IMR-90 (cell line): ENCODE results near the gene ADAMTS13. TPM values are rescaled to one million over a fixed set of nuclear protein-coding genes. Genes with fewer than 3 reads are reported as not detected.

ENCODE experiments used
- ATAC-seq: fragments of 200-7000 bp; cut with Tn5 transposase; 2 replicates; pipeline ENCODE4 v1.9.1; 2020; ENCODE audit warnings: low read depth, mild to moderate bottlenecking, moderate library complexity
- BruUV-seq: library from RNA; stranded (reverse); fragments of 400-500 nt; replicated peaks from 2 replicates; lab custom pipeline; 2021; lab: Mats Ljungman, UMichigan
- CTCF ChIA-PET: fragments of 300-600 bp; formaldehyde crosslinking; extraction: SDS; loops from one replicate; lab custom pipeline; 2021; ENCODE audit warnings: antibody characterized with exemption; lab: Yijun Ruan, JAX
- POLR2A ChIA-PET: fragments of 300-600 bp; sonication (Branson Sonifier 250); formaldehyde crosslinking; loops from one replicate; lab custom pipeline; 2022; ENCODE audit warnings: antibody characterized with exemption; ENCODE audit not compliant: unreplicated experiment; lab: Charles Lee
- DNase-seq: peaks from one replicate; pipeline ENCODE4 v3.0.0; 2013
- H2AFZ ChIP-seq: replicated peaks from 2 replicates; pipeline ENCODE3; 2013; ENCODE audit warnings: low read length, mild to moderate bottlenecking; ENCODE audit not compliant: poor library complexity
- H2AK5ac ChIP-seq: 2 replicates; pipeline ENCODE4 v1.6.1; 2013; ENCODE audit warnings: low read depth, low read length, inconsistent platforms
- H2AK9ac ChIP-seq: replicated peaks from 2 replicates; pipeline ENCODE3; 2013; ENCODE audit warnings: mild to moderate bottlenecking, low read depth, low read length, moderate library complexity; ENCODE audit not compliant: poor library complexity
- H2BK120ac ChIP-seq: 2 replicates; pipeline ENCODE4 v1.6.1; 2013; ENCODE audit warnings: low read depth, low read length, inconsistent platforms
- H2BK15ac ChIP-seq: 3 replicates; pipeline ENCODE4 v1.6.1; 2013; ENCODE audit warnings: low read depth, low read length, inconsistent platforms
- H2BK20ac ChIP-seq: 2 replicates; pipeline ENCODE4 v1.6.1; 2013; ENCODE audit warnings: low read depth, mild to moderate bottlenecking, inconsistent platforms, low read length, moderate library complexity
- H2BK5ac ChIP-seq: 2 replicates; pipeline ENCODE4 v1.6.1; 2013; ENCODE audit warnings: mild to moderate bottlenecking, low read depth, low read length, inconsistent platforms; ENCODE audit not compliant: poor library complexity, severe bottlenecking
- H3K14ac ChIP-seq: replicated peaks from 2 replicates; pipeline ENCODE4 v1.6.1; 2013; ENCODE audit warnings: low read depth, low read length, inconsistent platforms
- H3K18ac ChIP-seq: 2 replicates; pipeline ENCODE4 v1.6.1; 2013; ENCODE audit warnings: low read depth, low read length, control low read depth
- H3K23ac ChIP-seq: 2 replicates; pipeline ENCODE4 v1.6.1; 2013; ENCODE audit warnings: low read depth, low read length, inconsistent platforms
- H3K27ac ChIP-seq: 2 replicates; pipeline ENCODE4 v1.5.1; 2013; ENCODE audit warnings: mild to moderate bottlenecking, control low read depth, low read length; ENCODE audit not compliant: insufficient read depth
- H3K27me3 ChIP-seq: 2 replicates; pipeline ENCODE4 v1.6.1; 2013; ENCODE audit warnings: low read length; ENCODE audit not compliant: control insufficient read depth, insufficient read depth
- H3K36me3 ChIP-seq: 2 replicates; pipeline ENCODE4 v1.6.1; 2013; ENCODE audit warnings: low read length, mixed read lengths; ENCODE audit not compliant: control insufficient read depth, insufficient read depth
- H3K4ac ChIP-seq: 2 replicates; pipeline ENCODE4 v1.6.1; 2013; ENCODE audit warnings: low read depth, low read length, inconsistent platforms
- H3K4me1 ChIP-seq: 2 replicates; pipeline ENCODE4 v1.6.1; 2013; ENCODE audit warnings: low read length, mixed read lengths; ENCODE audit not compliant: control insufficient read depth, insufficient read depth
- H3K4me2 ChIP-seq: 2 replicates; pipeline ENCODE4 v1.6.1; 2013; ENCODE audit warnings: low read depth, mild to moderate bottlenecking, control low read depth, low read length, moderate library complexity
- H3K4me3 ChIP-seq: 2 replicates; pipeline ENCODE4 v1.5.1; 2013; ENCODE audit warnings: low read depth, mild to moderate bottlenecking, control low read depth, low read length, moderate library complexity; ENCODE audit not compliant: insufficient read depth
- H3K56ac ChIP-seq: 2 replicates; pipeline ENCODE4 v1.6.1; 2013; ENCODE audit warnings: low read length, inconsistent platforms; ENCODE audit not compliant: insufficient read depth; ENCODE audit errors: extremely low read depth
- H3K79me1 ChIP-seq, 2 experiments: 2 replicates each; pipeline ENCODE4 v1.6.1; 2013; ENCODE audit warnings: low read length in 2 of 2, inconsistent platforms in 1 of 2, low read depth in 1 of 2
- H3K9ac ChIP-seq: 2 replicates; pipeline ENCODE4 v1.6.1; 2013; ENCODE audit warnings: low read depth, low read length, control low read depth
- H3K9me1 ChIP-seq: 2 replicates; pipeline ENCODE4 v1.6.1; 2013; ENCODE audit warnings: low read length, inconsistent platforms; ENCODE audit not compliant: insufficient read depth
- H3K9me3 ChIP-seq: 2 replicates; pipeline ENCODE4 v1.6.1; 2013; ENCODE audit warnings: low read length; ENCODE audit not compliant: control insufficient read depth, insufficient read depth
- H4K20me1 ChIP-seq: 2 replicates; pipeline ENCODE4 v1.6.1; 2013; ENCODE audit warnings: low read length, inconsistent platforms; ENCODE audit not compliant: insufficient read depth
- H4K5ac ChIP-seq: 2 replicates; pipeline ENCODE4 v1.6.1; 2013; ENCODE audit warnings: mild to moderate bottlenecking, low read depth, low read length, control low read depth
- H4K8ac ChIP-seq, 2 experiments: 2 replicates each; pipeline ENCODE4 v1.6.1; 2013; ENCODE audit warnings: low read depth in 2 of 2, low read length in 2 of 2, control low read depth in 1 of 2, inconsistent platforms in 1 of 2
- H4K91ac ChIP-seq: 2 replicates; pipeline ENCODE4 v1.6.1; 2013; ENCODE audit warnings: low read depth, low read length, inconsistent platforms; ENCODE audit not compliant: insufficient read depth
- CEBPB ChIP-seq: IDR thresholded peaks from 2 replicates; pipeline ENCODE4 v1.6.1; 2012; ENCODE audit warnings: low read depth, low read length, improper control_type of control experiment
- CHD1 ChIP-seq: IDR thresholded peaks from 2 replicates; pipeline ENCODE4 v1.6.1; 2012; ENCODE audit warnings: low read depth, low read length, improper control_type of control experiment
- MAFK ChIP-seq: IDR thresholded peaks from 2 replicates; pipeline ENCODE4 v1.6.1; 2012; ENCODE audit warnings: low read depth, low read length, improper control_type of control experiment
- MAZ ChIP-seq: IDR thresholded peaks from 2 replicates; pipeline ENCODE4 v1.6.1; 2012; ENCODE audit warnings: low read depth, mild to moderate bottlenecking, low read length, improper control_type of control experiment, moderate library complexity, borderline replicate concordance
- MXI1 ChIP-seq: IDR thresholded peaks from 2 replicates; pipeline ENCODE4 v1.6.1; 2012; ENCODE audit warnings: low read depth, mild to moderate bottlenecking, low read length, moderate library complexity, borderline replicate concordance
- NFE2L2 ChIP-seq: fragments of 150-350 bp; IDR thresholded peaks from 2 replicates; pipeline ENCODE4 v1.6.1; 2016; ENCODE audit warnings: low read depth, mild to moderate bottlenecking, low read length
- POLR2A ChIP-seq: IDR thresholded peaks from 2 replicates; pipeline ENCODE4 v1.6.1; 2012; ENCODE audit warnings: mild to moderate bottlenecking, low read depth, low read length
- RCOR1 ChIP-seq: IDR thresholded peaks from 2 replicates; pipeline ENCODE4 v1.6.1; 2012; ENCODE audit warnings: mild to moderate bottlenecking, low read length, improper control_type of control experiment; ENCODE audit not compliant: insufficient replicate concordance
- RFX5 ChIP-seq: IDR thresholded peaks from 2 replicates; pipeline ENCODE4 v1.8.0; 2012; ENCODE audit warnings: low read depth, mild to moderate bottlenecking, low read length, moderate library complexity
- SMC3 ChIP-seq: fragments of 150-350 bp; IDR thresholded peaks from 2 replicates; pipeline ENCODE4 v1.6.1; 2016; ENCODE audit warnings: low read depth, mild to moderate bottlenecking, antibody characterized with exemption, low read length, moderate library complexity
- WGBS, 2 experiments: methylation state at CpG; one replicate each; pipeline versions ENCODE4 v1.1.5 to v1.1.7; 2013; ENCODE audit warnings: missing lambda C conversion rate in 2 of 2; ENCODE audit not compliant: insufficient read length in 1 of 2; ENCODE audit errors: extremely low coverage in 2 of 2; 5-methylcytosine and 5-hydroxymethylcytosine counted together
- dilution Hi-C: fragments of 300-500 bp; cut with HindIII; formaldehyde crosslinking; loops from one replicate; pipeline ENCODE4 v1.14.3; 2018; ENCODE audit warnings: low sequenced_read_pairs; ENCODE audit not compliant: unreplicated experiment
- in situ Hi-C: fragments of 300-500 bp; cut with MboI; formaldehyde crosslinking; loops from 3 replicates; pipeline ENCODE4 v1.14.3; 2019; ENCODE audit warnings: low sequenced_read_pairs, inconsistent platforms, mixed read lengths
- intact Hi-C: fragments of 100-400 bp; cut with micrococcal nuclease; formaldehyde crosslinking; loops from 2 replicates; pipeline ENCODE4 v1.10.0; 2022
- polyA plus RNA-seq, 3 experiments: library from polyadenylated mRNA; depleted of rRNA; stranded (reverse); fragments of >200 nt; gene quantifications; 2 replicates each; pipeline ENCODE4 v1.2.3, GENCODE V29; 2012; ENCODE audit warnings: low replicate concordance in 1 of 3
- total RNA-seq: library from RNA; depleted of rRNA; stranded (reverse); fragments of >200 nt; gene quantifications from 2 replicates; pipeline ENCODE4 v1.2.3, GENCODE V29; 2012
- TF ChIP-seq, protein P1 (sequence below): fragments of 150-350 bp; IDR thresholded peaks from 2 replicates; pipeline ENCODE4 v1.6.1; 2016; ENCODE audit warnings: low read depth, mild to moderate bottlenecking, low read length, moderate library complexity, borderline replicate concordance
- TF ChIP-seq, protein P2 (sequence below): conservative IDR thresholded peaks from 2 replicates; pipeline ENCODE4 v1.5.1; 2012; ENCODE audit warnings: mild to moderate bottlenecking, low read depth, low read length, improper control_type of control experiment
- TF ChIP-seq, protein P3 (sequence below): fragments of 150-350 bp; IDR thresholded peaks from 2 replicates; pipeline ENCODE4 v1.6.1; 2017; ENCODE audit warnings: mild to moderate bottlenecking, antibody characterized with exemption, low read length, low read depth

The ADAMTS13 gene
- total and polyA plus RNA-seq, 2 of the 4 experiments (the other 2 are of a cell fraction), result 0.18 to 2.8 TPM

DNA sequence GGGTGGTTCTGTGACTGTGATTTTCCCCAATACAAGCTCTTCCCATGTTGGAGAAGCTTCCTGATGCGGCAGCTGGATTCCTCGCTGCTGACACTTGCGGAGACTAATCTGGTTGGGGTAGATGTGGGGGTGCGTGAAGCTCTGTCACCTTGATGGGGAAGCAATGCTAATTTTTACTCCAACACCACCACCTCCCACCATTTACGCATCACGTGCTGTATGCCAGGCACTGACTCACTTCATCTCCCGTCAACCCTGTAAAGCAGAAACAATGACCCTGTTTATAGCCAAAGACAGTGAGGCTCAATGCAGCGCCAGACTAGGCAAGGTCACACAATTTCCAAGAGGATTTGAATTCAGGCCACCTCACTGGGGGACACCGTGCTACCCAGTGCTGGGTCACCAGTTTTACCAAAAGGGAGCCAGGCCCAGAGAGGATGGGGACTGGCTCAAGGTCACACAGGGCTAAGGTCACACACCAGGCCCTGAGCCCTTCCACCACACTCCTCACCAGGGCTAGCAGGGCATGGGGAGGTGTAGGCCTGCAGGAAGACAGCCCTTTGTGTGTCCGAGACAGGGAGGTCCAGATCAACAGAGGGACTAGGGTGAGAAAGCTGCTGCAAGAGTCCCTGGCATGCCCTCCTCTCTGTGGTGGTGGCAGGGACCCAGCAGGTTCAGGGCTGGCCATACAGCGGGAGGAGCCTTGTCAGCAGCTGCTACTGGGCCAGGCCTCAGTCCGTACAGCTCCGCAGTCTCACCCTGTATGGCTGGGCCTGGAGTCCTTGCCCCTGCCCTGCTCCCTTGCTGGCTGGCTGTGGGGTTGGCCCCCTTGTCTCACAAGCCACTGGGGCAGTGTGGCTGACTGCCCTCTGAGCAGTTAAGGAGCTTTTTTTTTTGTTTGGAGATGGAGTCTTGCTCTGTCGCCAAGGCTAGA is 42.7 kb upstream of the ADAMTS13 start:
- H4K91ac ChIP-seq, result no peak overlapping the region
- 71% methylated on average over 1 of the region's 14 CpGs; no CpG with 5 or more reads in 1 of the 2 experiments for WGBS, 2 experiments
- no peaks in the 10 kb centered on the region for H3K27me3 ChIP-seq
- DNase-seq, result no peak
- H3K18ac ChIP-seq, result no peak overlapping the region
- H2AFZ ChIP-seq, result no peak overlapping the region
- no TSS peak for BruUV-seq
- H3K36me3 ChIP-seq, result no peaks in the 10 kb centered on the region
- ChIA-PET CTCF (no interaction called here), POLR2A (no interaction called here)
- H3K4me1 ChIP-seq, result no peaks in the 10 kb centered on the region; the same call in 1 of the 2 replicates
- in situ Hi-C loops (no loop called here), intact Hi-C loops (no loop called here), dilution Hi-C loops (no loop called here)
- no peak overlapping the region for H3K23ac ChIP-seq
- peaks cover 9% of the 10 kb centered on the region for H4K20me1 ChIP-seq
- no peaks in the 10 kb centered on the region for H3K9me3 ChIP-seq
- H3K79me1 ChIP-seq, result peaks cover 0 to 7% of the 10 kb centered on the region in 2 experiments; a peak in 1 of 4 replicates
- no peak overlapping the region for H2AK5ac ChIP-seq
- no peak for ATAC-seq
- no peak overlapping the region for H4K8ac ChIP-seq
- no peak overlapping the region for H3K4me2 ChIP-seq
- no peak overlapping the region for H4K5ac ChIP-seq
- no peak overlapping the region for H2BK5ac ChIP-seq
- TF ChIP-seq CHD1 (no peak), RCOR1 (no peak), MXI1 (no peak), POLR2A (no peak), NFE2L2 (no peak), RFX5 (no peak), MAZ (no peak), CEBPB (no peak), SMC3 (no peak), MAFK (no peak)
- TF ChIP-seq, protein P1, sequence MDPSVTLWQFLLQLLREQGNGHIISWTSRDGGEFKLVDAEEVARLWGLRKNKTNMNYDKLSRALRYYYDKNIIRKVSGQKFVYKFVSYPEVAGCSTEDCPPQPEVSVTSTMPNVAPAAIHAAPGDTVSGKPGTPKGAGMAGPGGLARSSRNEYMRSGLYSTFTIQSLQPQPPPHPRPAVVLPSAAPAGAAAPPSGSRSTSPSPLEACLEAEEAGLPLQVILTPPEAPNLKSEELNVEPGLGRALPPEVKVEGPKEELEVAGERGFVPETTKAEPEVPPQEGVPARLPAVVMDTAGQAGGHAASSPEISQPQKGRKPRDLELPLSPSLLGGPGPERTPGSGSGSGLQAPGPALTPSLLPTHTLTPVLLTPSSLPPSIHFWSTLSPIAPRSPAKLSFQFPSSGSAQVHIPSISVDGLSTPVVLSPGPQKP, result no peak
- TF ChIP-seq, protein P2, sequence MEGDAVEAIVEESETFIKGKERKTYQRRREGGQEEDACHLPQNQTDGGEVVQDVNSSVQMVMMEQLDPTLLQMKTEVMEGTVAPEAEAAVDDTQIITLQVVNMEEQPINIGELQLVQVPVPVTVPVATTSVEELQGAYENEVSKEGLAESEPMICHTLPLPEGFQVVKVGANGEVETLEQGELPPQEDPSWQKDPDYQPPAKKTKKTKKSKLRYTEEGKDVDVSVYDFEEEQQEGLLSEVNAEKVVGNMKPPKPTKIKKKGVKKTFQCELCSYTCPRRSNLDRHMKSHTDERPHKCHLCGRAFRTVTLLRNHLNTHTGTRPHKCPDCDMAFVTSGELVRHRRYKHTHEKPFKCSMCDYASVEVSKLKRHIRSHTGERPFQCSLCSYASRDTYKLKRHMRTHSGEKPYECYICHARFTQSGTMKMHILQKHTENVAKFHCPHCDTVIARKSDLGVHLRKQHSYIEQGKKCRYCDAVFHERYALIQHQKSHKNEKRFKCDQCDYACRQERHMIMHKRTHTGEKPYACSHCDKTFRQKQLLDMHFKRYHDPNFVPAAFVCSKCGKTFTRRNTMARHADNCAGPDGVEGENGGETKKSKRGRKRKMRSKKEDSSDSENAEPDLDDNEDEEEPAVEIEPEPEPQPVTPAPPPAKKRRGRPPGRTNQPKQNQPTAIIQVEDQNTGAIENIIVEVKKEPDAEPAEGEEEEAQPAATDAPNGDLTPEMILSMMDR, result no peak
- TF ChIP-seq, protein P3, sequence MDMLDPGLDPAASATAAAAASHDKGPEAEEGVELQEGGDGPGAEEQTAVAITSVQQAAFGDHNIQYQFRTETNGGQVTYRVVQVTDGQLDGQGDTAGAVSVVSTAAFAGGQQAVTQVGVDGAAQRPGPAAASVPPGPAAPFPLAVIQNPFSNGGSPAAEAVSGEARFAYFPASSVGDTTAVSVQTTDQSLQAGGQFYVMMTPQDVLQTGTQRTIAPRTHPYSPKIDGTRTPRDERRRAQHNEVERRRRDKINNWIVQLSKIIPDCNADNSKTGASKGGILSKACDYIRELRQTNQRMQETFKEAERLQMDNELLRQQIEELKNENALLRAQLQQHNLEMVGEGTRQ, result no peak
- no peak overlapping the region for H3K27ac ChIP-seq
- H3K9me1 ChIP-seq, result no peaks in the 10 kb centered on the region
- no peak overlapping the region for H2BK20ac ChIP-seq
- H3K4me3 ChIP-seq, result no peak overlapping the region
- H2BK15ac ChIP-seq, result no peak overlapping the region
- no peak overlapping the region for H2AK9ac ChIP-seq
- H3K14ac ChIP-seq, result no peak overlapping the region
- no peak overlapping the region for H3K9ac ChIP-seq
- H3K56ac ChIP-seq, result no peak overlapping the region
- no peak overlapping the region for H3K4ac ChIP-seq
- no peak overlapping the region for H2BK120ac ChIP-seq
